ENCODE results near the gene CBFB.
"Not testable (repeated sequence)": the region's sequence is repeated elsewhere in the genome, so short reads cannot be mapped to it uniquely, and the experiment has no call there.

The CBFB gene

GRCh38 chr16:67040906-67041305 is 12.0 kb downstream of the CBFB start:
- in situ Hi-C loops (cut with HindIII; ENCODE audit: low sequenced_read_pairs), result no loop called here

- in situ Hi-C loops (cut with HindIII; ENCODE audit: low sequenced_read_pairs), result not testable (repeated sequence)
Observed at GRCh38 chr16:67041520-67041919, 12.6 kb downstream of the CBFB start.

GRCh38 chr16:67043420-67043819 is 14.5 kb downstream of the CBFB start:
- in situ Hi-C loops (cut with HindIII; ENCODE audit: low sequenced_read_pairs), result no loop called here

- in situ Hi-C loops (cut with HindIII; ENCODE audit: low sequenced_read_pairs), result no loop called here
Observed at GRCh38 chr16:67050796-67051195, 21.8 kb downstream of the CBFB start.

GRCh38 chr16:67052399-67052798 is 23.4 kb downstream of the CBFB start:
- in situ Hi-C loops (cut with HindIII; ENCODE audit: low sequenced_read_pairs), result no loop called here

- in situ Hi-C loops (cut with HindIII; ENCODE audit: low sequenced_read_pairs), result no loop called here
Observed at GRCh38 chr16:67053767-67054334, 24.9 kb downstream of the CBFB start.

GRCh38 chr16:67054901-67055300 is 26.0 kb downstream of the CBFB start:
- in situ Hi-C loops (cut with HindIII; ENCODE audit: low sequenced_read_pairs), result no loop called here

GRCh38 chr16:67055712-67056487 is 27.0 kb downstream of the CBFB start:
- in situ Hi-C loops (cut with HindIII; ENCODE audit: low sequenced_read_pairs), result no loop called here

GRCh38 chr16:67063008-67063407 is 34.1 kb downstream of the CBFB start:
- in situ Hi-C loops (cut with HindIII; ENCODE audit: low sequenced_read_pairs), result no loop called here

GRCh38 chr16:67068212-67068753 is 39.3 kb downstream of the CBFB start:
- in situ Hi-C loops (cut with HindIII; ENCODE audit: low sequenced_read_pairs), result no loop called here

GRCh38 chr16:67071476-67072048 is 42.6 kb downstream of the CBFB start:
- in situ Hi-C loops (cut with HindIII; ENCODE audit: low sequenced_read_pairs), result no loop called here

GRCh38 chr16:67075331-67075730 is 46.4 kb downstream of the CBFB start:
- in situ Hi-C loops (cut with HindIII; ENCODE audit: low sequenced_read_pairs), result no loop called here

GRCh38 chr16:67077871-67078270 is 48.9 kb downstream of the CBFB start:
- in situ Hi-C loops (cut with HindIII; ENCODE audit: low sequenced_read_pairs), result no loop called here

GRCh38 chr16:67082100-67082499 is 53.2 kb downstream of the CBFB start:
- in situ Hi-C loops (cut with HindIII; ENCODE audit: low sequenced_read_pairs), result no loop called here

GRCh38 chr16:67082891-67083290 is 53.9 kb downstream of the CBFB start:
- in situ Hi-C loops (cut with HindIII; ENCODE audit: low sequenced_read_pairs), result no loop called here

GRCh38 chr16:67084345-67085028 is 55.5 kb downstream of the CBFB start:
- in situ Hi-C loops (cut with HindIII; ENCODE audit: low sequenced_read_pairs), result no loop called here

- in situ Hi-C loops (cut with HindIII; ENCODE audit: low sequenced_read_pairs), result no loop called here
Observed at GRCh38 chr16:67086822-67087221, 57.9 kb downstream of the CBFB start.

- in situ Hi-C loops (cut with HindIII; ENCODE audit: low sequenced_read_pairs), result no loop called here
Observed at GRCh38 chr16:67087291-67087690, 58.3 kb downstream of the CBFB start.

GRCh38 chr16:67087803-67088202 is 58.9 kb downstream of the CBFB start:
- in situ Hi-C loops (cut with HindIII; ENCODE audit: low sequenced_read_pairs), result no loop called here

- in situ Hi-C loops (cut with HindIII; ENCODE audit: low sequenced_read_pairs), result no loop called here
Observed at GRCh38 chr16:67088551-67088950, 59.6 kb downstream of the CBFB start.

GRCh38 chr16:67089101-67089500 is 60.2 kb downstream of the CBFB start:
- in situ Hi-C loops (cut with HindIII; ENCODE audit: low sequenced_read_pairs), result no loop called here
